Aorta (tissue), 5 donors: ENCODE results near the gene ARID5B. TPM values are rescaled to one million over a fixed set of nuclear protein-coding genes. Genes with fewer than 3 reads are reported as not detected.
A peak's percentile ranks its signal among the peaks of the same experiment; 100 is the strongest.

ENCODE experiments used
- ATAC-seq: fragments of 200-7000 bp; cut with Tn5 transposase; one replicate; pipeline ENCODE4 v1.9.1; 2022; ENCODE audit warnings: moderate library complexity; ENCODE audit not compliant: low FRiP score
- DNase-seq, 2 donors: peaks; one replicate each; pipeline ENCODE4 v3.0.0-alpha.2; 2020
- H3K27ac ChIP-seq, 2 donors: one replicate each; pipeline ENCODE4 v1.5.1; 2013; ENCODE audit warnings: low read length in 2 of 2, mild to moderate bottlenecking in 2 of 2, moderate library complexity in 2 of 2, control low read depth in 1 of 2, inconsistent platforms in 1 of 2, low read depth in 1 of 2
- H3K27me3 ChIP-seq, 2 donors: one replicate each; pipeline ENCODE4 v1.6.1; 2013; ENCODE audit warnings: control low read depth in 1 of 2, low read length in 1 of 2, mild to moderate bottlenecking in 1 of 2, moderate library complexity in 1 of 2; ENCODE audit not compliant: insufficient read depth in 2 of 2, control insufficient read depth in 1 of 2
- H3K36me3 ChIP-seq, 2 donors: one replicate each; pipeline ENCODE4 v1.6.1; 2013; ENCODE audit warnings: control low read depth in 1 of 2, low read length in 1 of 2, mild to moderate bottlenecking in 1 of 2; ENCODE audit not compliant: insufficient read depth in 2 of 2, control insufficient read depth in 1 of 2
- H3K4me1 ChIP-seq, 2 donors: one replicate each; pipeline ENCODE4 v1.6.1; 2013; ENCODE audit warnings: low read length in 2 of 2, control low read depth in 1 of 2, mild to moderate bottlenecking in 1 of 2, moderate library complexity in 1 of 2; ENCODE audit not compliant: insufficient read depth in 2 of 2, control insufficient read depth in 1 of 2
- H3K4me3 ChIP-seq, 2 donors: one replicate each; pipeline ENCODE4 v1.5.1; 2013; ENCODE audit warnings: low read length in 2 of 2, control low read depth in 1 of 2, mild to moderate bottlenecking in 1 of 2
- H3K9me3 ChIP-seq: one replicate; pipeline ENCODE4 v1.6.1; 2013; ENCODE audit warnings: mild to moderate bottlenecking, low read length; ENCODE audit not compliant: control insufficient read depth
- WGBS, 2 donors: extraction: QIAGEN DNeasy Blood & Tissue Kit; methylation state at CpG; one replicate each; pipeline ENCODE4 v1.1.7; 2013; 5-methylcytosine and 5-hydroxymethylcytosine counted together
- intact Hi-C, 2 donors: fragments of 100-400 bp; cut with DNase I; formaldehyde crosslinking; loops; one replicate each; pipeline versions ENCODE4 v1.14.2 to v1.15.0; 2022
- polyA plus RNA-seq, 2 donors: library from polyadenylated mRNA; stranded (reverse); fragments of 200-250 nt; gene quantifications; one replicate each; pipeline ENCODE4 v1.2.3, GENCODE V29; 2013
- total RNA-seq, 2 donors: library from RNA; stranded (reverse); fragmentation: NEBNext Ultra II Directional; extraction: Animal tissue kit (Norgen Biotek cat#: 25700); gene quantifications; one replicate each; pipeline ENCODE4 v1.2.1, GENCODE V29; 2021
- donor health status: healthy with polysubstance abuse.
- donor health status: Bipolar disorder and iron deficiency.
- donor health status: DM: no; HTN: no; CAD: no.
- donor health status: DM: no; HTN: no; CAD: no.
- donor health status: DM: yes; HTN: yes; CAD: no.

The ARID5B gene
- total and polyA plus RNA-seq, 4 donors: 7.8 to 143 (median 49.7) TPM

DNA sequence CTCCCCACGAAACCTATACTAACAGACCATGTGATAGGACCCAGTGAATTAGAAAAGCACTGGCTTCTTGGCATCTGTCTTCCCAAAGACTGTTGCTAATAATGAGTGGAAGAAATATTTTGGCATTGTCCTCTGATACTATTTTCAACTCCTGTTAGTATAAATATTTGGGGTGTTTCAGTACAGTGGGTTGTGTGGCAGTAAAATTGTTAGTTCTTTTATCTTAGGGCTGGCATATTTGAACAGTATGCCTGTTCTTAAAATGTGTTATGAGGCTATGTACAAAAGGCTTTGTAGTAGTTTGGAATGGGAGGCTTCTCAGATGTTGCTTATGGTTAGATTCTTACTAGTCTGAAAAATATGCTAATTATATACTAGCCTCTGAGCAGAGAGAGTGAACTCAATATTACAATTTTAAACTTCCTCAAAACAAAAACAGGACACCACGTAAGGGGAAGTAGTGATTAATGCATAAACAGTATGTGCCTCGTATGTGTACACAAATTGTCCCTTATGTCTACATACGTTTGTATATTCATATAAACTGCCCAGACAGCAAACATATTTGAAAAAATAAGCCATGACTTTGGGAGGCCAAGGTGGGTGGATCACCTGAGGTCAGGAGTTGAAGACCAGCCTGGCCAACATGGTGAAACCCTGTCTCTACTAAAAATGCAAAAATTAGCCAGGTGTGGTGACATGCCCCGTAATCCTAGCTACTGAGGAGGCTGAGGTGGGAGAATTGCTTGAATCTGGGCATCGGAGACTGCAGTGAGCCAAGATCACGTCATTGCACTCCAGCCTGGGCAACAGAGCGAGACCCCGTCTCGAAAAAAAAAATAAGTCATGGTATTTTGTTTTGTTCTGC, 115.4 kb downstream of the ARID5B start:
- intact Hi-C loops: loop anchor here in 1 of 2 donors (10.0 kb wide), 1 partner anchor 262 kb away; no protein-coding TSS in a partner anchor
- no peaks in the 10 kb centered on the region for H3K36me3 ChIP-seq
- H3K4me3 ChIP-seq: no peak overlapping the region
- H3K27ac ChIP-seq: peak overlapping the region; percentile 13 to 57
- H3K27me3 ChIP-seq: no peaks in the 10 kb centered on the region
- ATAC-seq (no peak), DNase-seq (no peak)
- H3K4me1 ChIP-seq: peaks cover 2 to 7% of the 10 kb centered on the region in 2 donors
- H3K9me3 ChIP-seq: no peaks in the 10 kb centered on the region
- WGBS, 2 donors: 11 to 16% methylated on average over 10 of the region's 10 CpGs

DNA sequence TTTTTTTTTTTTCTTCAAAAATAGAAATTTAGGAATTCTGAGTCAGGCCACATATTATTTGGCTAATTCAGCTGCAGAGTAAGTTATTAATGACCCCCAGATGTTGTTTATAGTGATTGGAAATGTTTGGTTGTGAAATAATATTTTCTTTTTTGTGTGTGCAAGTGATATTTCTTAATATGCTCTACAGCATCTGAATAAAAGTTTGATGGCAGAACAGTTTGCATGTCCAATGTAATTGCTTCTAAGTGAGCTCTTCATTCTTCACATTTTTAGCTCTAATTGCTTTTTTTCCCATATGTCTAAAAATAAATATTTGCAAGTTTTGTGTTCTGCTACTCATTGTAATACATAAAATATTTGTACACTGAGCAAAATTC, 116.0 kb downstream of the ARID5B start:
- intact Hi-C loops: loop anchor here in 1 of 2 donors (10.0 kb wide), 1 partner anchor 263 kb away; no protein-coding TSS in a partner anchor
- H3K27ac ChIP-seq: no peak overlapping the region
- no peak overlapping the region for H3K4me3 ChIP-seq
- DNase-seq (no peak), ATAC-seq (no peak)
- H3K4me1 ChIP-seq: peaks cover 2 to 7% of the 10 kb centered on the region in 2 donors
- no peaks in the 10 kb centered on the region for H3K36me3 ChIP-seq
- H3K27me3 ChIP-seq: no peaks in the 10 kb centered on the region
- H3K9me3 ChIP-seq: no peaks in the 10 kb centered on the region

DNA sequence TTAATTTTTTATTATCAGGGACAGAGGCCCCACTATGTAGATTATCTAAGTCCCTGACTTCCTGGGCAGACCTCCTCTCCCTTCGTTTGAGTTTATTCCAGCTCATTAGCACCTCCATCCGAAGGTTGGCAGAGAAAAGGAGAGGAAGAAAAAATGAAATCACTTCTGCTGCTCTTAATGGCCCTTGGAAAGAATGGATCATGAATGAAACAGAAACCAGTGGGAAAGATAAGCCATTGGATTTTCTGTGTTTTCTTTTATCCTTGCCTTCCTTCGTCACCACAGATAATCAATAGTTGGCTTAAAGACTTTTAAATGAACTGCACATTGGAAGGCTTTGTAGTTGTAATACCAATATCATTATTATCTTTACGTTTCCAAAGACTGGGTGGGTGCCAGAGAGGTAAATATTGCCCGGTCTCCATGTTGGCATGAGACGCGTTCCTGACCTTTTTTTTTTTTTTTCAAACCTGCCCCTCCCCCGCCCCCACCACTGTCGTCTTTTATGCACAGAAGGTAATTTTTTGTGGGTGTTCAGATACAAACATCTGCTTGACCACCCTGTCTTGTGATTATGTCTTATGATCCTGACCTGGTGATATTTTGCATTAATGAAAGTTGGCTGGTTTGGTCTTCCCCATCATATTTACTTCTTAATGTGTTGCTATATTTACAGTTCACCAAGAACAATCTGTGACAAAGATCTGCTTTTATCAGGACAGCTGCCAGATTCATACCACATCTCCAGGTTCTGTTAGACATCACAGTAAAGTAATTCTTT, 116.8 kb downstream of the ARID5B start:
- H3K4me1 ChIP-seq: peaks cover 2 to 7% of the 10 kb centered on the region in 2 donors
- no peaks in the 10 kb centered on the region for H3K36me3 ChIP-seq
- no peak for ATAC-seq
- H3K4me3 ChIP-seq: no peak overlapping the region
- no peaks in the 10 kb centered on the region for H3K27me3 ChIP-seq
- no peaks in the 10 kb centered on the region for H3K9me3 ChIP-seq
- intact Hi-C loops: loop anchor here in 1 of 2 donors (10.0 kb wide), 1 partner anchor 264 kb away; no protein-coding TSS in a partner anchor
- peak overlapping the region; percentile 44 to 82 for H3K27ac ChIP-seq
- no peak for DNase-seq
- WGBS, 2 donors: 28 to 32% methylated on average over 9 of the region's 9 CpGs

DNA sequence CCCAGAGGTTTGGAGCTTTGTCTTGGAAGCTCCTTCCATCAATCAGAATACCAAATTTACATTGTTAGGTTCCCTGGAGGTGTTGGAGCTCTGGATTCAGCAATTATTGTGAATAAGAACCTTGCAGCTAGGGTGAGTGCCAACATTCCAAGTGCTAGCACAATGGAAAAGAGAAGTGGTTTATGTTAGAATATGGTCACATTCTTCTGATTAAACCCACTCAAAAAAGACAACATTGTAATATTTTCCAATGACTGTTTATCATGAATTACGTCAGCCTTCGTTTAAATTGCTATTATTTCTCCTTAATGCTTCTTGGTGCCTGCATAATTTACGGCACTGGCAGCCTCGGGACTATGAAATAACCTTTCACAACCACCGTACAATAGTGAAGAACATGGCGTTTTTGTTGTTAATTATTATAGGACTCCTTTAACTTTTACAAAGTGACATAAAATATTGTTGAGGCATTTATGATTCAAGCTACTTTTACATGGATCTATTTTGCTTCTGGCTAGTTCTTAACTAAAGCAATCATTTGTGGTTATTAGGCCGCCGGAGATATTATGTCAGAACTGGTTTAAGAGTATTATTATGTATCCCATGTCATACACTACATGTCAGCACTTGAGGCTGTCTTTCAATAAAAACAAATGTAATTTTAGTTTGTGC, 117.7 kb downstream of the ARID5B start:
- Histone ChIP-seq H3K4me3 (no peak overlapping the region), H3K36me3 (no peaks in the 10 kb centered on the region), H3K9me3 (no peaks in the 10 kb centered on the region), H3K27me3 (no peaks in the 10 kb centered on the region), H3K4me1 (peaks cover 2 to 7% of the 10 kb centered on the region in 2 donors), H3K27ac (peak overlapping the region; percentile 71 to 98)
- intact Hi-C loops: loop anchor here in 1 of 2 donors (10.0 kb wide), 1 partner anchor 264 kb away; no protein-coding TSS in a partner anchor
- ATAC-seq: peak; percentile 23
- no peak for DNase-seq
- WGBS, 2 donors: 3 to 4% methylated on average over 8 of the region's 8 CpGs

DNA sequence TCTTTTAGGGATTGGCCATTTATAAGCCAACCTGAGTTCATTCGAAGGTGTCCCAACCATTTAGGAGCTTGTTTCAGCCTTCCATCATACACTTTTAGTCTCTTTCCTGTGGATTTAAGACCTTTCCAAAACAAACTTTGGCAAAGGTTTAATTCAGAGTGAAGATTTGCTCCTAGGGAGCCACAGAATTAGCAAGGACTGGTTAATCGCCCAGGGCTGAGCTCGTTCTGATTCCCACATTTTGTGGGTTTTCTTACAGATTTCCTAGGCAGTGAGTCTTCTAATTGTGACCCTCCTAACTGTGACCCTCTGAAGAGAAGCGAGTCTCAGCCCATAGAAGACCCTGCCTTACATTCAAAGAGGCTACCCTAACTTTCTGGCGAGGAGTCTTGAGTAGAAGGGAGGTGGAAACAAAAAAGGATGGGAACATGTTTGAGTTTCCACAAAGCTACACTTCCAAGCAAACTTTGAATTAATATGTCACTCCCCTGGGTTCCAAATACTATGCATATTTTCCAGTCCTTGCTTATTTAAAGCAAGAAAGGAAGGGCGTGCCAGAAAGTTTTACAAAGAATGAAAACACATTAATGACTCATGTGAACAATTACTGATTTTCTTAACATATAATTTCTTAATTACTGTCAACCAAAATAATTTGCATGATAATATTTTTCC, 118.3 kb downstream of the ARID5B start:
- H3K4me1 ChIP-seq: peaks cover 2 to 7% of the 10 kb centered on the region in 2 donors
- peak; percentile 66 for ATAC-seq

DNA sequence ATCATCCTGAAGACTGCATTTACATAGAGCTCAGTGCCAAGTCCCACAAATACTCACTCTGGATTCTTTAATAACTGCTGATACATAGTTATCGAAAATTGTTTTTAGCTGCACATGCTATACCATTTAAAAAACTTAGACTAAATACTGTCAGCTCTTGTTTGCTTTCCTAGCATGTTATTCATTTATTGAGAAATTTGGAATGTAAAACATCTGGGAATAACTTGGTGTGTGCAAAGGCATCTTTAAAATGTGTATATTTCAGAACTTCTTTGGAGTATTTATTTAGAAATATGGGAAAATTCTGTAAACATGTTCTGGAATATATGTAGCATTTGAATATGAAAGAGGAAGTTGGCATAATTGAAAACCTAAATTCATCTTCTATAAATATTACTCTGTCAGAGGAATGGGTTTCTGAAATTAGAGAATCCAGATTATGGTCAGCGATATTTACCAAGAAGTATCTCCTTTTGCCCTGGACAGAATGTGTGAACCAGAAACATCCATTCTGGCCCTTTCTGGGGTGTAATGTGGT, 119.7 kb downstream of the ARID5B start:
- intact Hi-C loops: no loop called here
- peak overlapping the region in 1 of 2 donors; percentile 28 for H3K27ac ChIP-seq
- no peak overlapping the region for H3K4me3 ChIP-seq
- H3K9me3 ChIP-seq: no peaks in the 10 kb centered on the region
- 60 to 62% methylated on average over 2 of the region's 2 CpGs for WGBS, 2 donors
- no peak for ATAC-seq
- peaks cover 2 to 12% of the 10 kb centered on the region in 2 donors for H3K4me1 ChIP-seq
- H3K36me3 ChIP-seq: no peaks in the 10 kb centered on the region
- no peaks in the 10 kb centered on the region for H3K27me3 ChIP-seq
- DNase-seq: no peak

More for the DNA sequence above, 118.3 kb downstream of the ARID5B start:
- Histone ChIP-seq H3K4me3 (no peak overlapping the region), H3K36me3 (no peaks in the 10 kb centered on the region), H3K27ac (peak overlapping the region; percentile 97 to 98), H3K9me3 (no peaks in the 10 kb centered on the region), H3K27me3 (no peaks in the 10 kb centered on the region)
- no peak for DNase-seq
- intact Hi-C loops: loop anchor here in 1 of 2 donors (10.0 kb wide), 1 partner anchor 265 kb away; no protein-coding TSS in a partner anchor
- WGBS, 2 donors: 4 to 6% methylated on average over 6 of the region's 6 CpGs

DNA sequence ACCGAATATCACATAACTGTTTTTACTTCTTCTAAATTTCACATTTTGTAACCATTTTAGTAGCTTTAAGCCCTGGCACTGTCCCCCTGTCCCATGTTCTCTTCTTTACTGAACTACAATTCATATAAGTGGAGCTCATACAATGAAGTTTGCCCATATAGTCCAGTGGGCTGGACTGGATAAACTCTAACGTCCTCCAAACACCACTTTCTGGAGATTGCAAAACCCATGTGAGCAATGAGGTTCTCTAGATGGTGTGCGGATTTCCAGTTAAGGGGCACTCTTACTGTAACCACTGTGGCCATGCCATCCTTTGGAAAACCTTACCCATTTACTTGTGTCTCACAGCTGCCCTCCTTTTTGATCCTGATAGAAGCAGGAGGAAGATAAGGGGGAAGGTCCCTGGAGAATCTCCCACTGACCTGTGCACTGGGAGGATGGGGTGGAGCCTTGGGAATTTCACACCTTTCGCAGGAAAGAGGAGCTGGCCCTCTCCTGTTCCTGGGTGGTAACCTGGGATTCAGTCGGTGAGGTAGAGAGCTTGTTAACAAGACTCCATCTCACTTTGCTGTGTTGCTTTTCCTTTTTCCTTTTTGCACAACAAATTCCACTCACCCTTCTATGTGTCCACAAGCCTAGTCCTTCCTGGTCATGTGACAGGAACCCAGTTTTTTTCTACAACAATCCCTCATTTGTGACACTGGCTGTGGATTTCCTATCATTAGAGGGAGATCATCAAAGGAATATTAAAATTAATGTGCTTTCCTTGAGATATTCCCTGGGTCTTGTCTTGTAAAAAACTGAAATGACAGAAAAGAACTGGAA, 120.7 kb downstream of the ARID5B start:
- no peak for ATAC-seq
- DNase-seq: no peak
- Histone ChIP-seq H3K9me3 (no peaks in the 10 kb centered on the region), H3K27me3 (no peaks in the 10 kb centered on the region), H3K4me3 (no peak overlapping the region), H3K36me3 (no peaks in the 10 kb centered on the region), H3K4me1 (peaks cover 2 to 14% of the 10 kb centered on the region in 2 donors), H3K27ac (peak overlapping the region; percentile 12 to 28)
- 81 to 83% methylated on average over 5 of the region's 5 CpGs for WGBS, 2 donors
- intact Hi-C loops: no loop called here
